PFSK-1 (cell line): ENCODE measurements around the gene FBN1.

Experiments used
- FOXP2 ChIP-seq: optimal IDR thresholded peaks from 2 replicates; pipeline ENCODE3; 2011; ENCODE audit warnings: borderline replicate concordance, control low read depth, inconsistent platforms; ENCODE audit not compliant: insufficient read depth; ENCODE audit errors: extremely low read length, extremely low read depth
- POLR2AphosphoS5 ChIP-seq: IDR thresholded peaks from 2 replicates; pipeline ENCODE4 v1.6.1; 2012; ENCODE audit warnings: low read depth, mild to moderate bottlenecking, control low read depth, low read length, moderate library complexity
- REST ChIP-seq, 2 experiments: IDR thresholded peaks; 2 replicates each; pipeline versions ENCODE4 v1.6.1 to v1.8.0; 2011 to 2012; ENCODE audit warnings: low read depth in 2 of 2, low read length in 2 of 2, control low read depth in 1 of 2, inconsistent platforms in 1 of 2, mild to moderate bottlenecking in 1 of 2, moderate library complexity in 1 of 2; ENCODE audit not compliant: insufficient read depth in 1 of 2
- SIN3A ChIP-seq: IDR thresholded peaks from 2 replicates; pipeline ENCODE4 v1.6.1; 2012; ENCODE audit warnings: mild to moderate bottlenecking, low read length, moderate library complexity, borderline replicate concordance; ENCODE audit not compliant: insufficient read depth
- TAF1 ChIP-seq: IDR thresholded peaks from 2 replicates; pipeline ENCODE4 v1.6.1; 2012; ENCODE audit warnings: low read length, control low read depth, borderline replicate concordance; ENCODE audit not compliant: insufficient read depth

Gene FBN1

DNA sequence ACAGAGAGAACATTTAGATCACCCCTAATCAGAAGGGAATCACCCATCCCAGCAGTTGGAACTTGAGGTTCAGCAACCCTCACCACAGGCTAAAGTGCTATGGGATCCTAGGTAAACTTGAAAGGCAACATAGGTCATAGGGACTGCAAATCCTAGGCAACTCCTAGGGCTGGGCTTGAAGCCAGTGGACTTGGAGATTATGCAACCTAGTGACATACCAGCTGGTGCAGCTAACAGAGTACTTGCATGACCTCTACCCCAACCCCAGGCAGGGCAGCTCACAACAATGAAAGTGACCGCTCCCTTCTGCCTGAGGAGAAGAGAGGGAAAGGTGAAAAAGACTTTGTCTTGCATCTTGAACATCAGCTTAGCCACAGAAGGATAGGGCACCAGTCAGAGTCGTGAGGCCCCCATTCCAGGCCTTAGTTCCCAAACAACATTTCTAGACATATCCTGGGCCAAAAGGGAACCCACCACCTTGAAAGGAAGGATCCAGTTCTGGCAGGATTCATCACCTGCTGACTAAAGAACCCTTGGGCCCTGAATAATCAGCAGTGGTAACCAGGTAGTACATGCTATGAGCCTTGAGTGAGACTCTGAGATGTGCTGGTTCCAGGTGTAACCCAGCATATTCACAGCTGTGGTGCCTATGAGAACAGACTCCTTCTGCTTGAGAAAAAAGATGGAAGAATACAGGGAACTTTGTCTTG is 37.6 kb upstream of the FBN1 start:
- TF ChIP-seq SIN3A, result no peak
- no peak for TF ChIP-seq REST (IDR thresholded peaks at IDR 0.05; ENCODE audit: insufficient read depth in 1 of 2, low read depth in 2 of 2, low read length in 2 of 2)
- TF ChIP-seq TAF1, result no peak
- TF ChIP-seq FOXP2, result no peak
- TF ChIP-seq POLR2AphosphoS5, result no peak

DNA sequence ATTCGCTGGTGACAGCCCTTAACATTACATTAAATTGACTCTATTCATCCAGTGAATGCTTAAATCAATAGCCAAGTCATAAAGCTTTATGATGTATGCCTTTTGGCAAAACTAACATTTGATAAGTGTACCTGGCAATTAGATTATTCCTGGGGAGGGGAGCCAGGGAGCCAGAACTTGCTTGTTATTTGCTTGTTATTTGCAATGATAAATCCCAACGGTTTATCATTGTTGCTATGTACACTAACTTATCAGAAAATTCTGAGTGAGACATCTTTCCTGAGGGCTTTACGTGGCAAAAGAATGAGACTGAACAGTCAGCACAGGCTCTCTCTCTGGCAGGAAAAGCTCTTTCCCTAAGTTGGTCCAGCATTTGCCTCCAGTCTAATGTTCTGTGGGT is 35.8 kb upstream of the FBN1 start:
- no peak for TF ChIP-seq TAF1
- no peak for TF ChIP-seq SIN3A
- TF ChIP-seq POLR2AphosphoS5, result no peak
- no peak for TF ChIP-seq FOXP2
- TF ChIP-seq REST (IDR thresholded peaks at IDR 0.05; ENCODE audit: insufficient read depth in 1 of 2, low read depth in 2 of 2, low read length in 2 of 2), result no peak

GRCh38 chr15:48680841-48681240 is 35.3 kb upstream of the FBN1 start:
- TF ChIP-seq FOXP2 (no peak), POLR2AphosphoS5 (no peak), TAF1 (no peak), REST (IDR thresholded peaks at IDR 0.05; ENCODE audit: insufficient read depth in 1 of 2, low read depth in 2 of 2, low read length in 2 of 2) (no peak), SIN3A (no peak)

DNA sequence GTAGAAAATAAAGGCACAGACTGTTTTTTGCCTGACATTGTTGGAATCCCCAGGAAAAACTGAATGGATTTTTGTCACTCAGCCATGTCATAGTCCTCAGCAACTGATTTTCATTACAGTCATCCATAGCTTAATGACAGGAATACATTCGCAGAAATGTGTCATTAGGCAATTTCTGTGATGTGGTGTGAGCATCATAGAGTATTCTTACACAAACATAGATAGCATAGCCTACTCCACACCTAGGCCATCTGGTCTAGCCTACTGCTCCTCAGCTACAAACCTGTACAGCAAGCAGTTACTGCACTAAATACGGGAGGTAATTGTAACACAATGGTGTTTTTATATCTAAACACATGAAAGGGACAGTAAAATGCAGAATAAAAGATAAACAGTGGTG is 34.4 kb upstream of the FBN1 start:
- TF ChIP-seq REST (IDR thresholded peaks at IDR 0.05; ENCODE audit: insufficient read depth in 1 of 2, low read depth in 2 of 2, low read length in 2 of 2) (no peak), SIN3A (no peak)

DNA sequence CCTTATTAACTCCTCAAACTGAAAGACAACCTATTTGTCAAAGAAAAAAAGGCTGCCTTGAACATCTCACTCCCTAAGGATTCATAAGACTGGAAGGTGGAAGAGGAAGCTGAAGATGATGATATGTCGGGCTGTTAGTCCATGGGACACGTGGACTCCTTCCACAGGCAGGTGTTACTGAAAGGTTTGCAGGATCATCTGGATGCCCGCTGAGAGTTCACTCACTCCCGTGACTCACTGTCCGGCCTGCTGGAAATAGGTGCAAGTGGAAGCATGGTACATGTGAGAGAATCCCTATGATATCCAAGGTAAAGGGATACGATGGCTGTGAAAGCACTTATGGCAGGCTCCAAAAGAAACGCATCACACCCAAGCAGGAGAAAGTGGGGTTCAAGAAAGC is 33.3 kb upstream of the FBN1 start:
- no peak for TF ChIP-seq FOXP2
- TF ChIP-seq REST (IDR thresholded peaks at IDR 0.05; ENCODE audit: insufficient read depth in 1 of 2, low read depth in 2 of 2, low read length in 2 of 2), result no peak
- TF ChIP-seq POLR2AphosphoS5, result no peak
